Stimulated activated CD8-positive, alpha-beta memory T cell treated with anti-CD3 and anti-CD28 coated beads, Interleukin-2, amount 100 ng/mL, for 1 hour (primary cell): Measurements from ENCODE around the gene N4BP2.

Experiments used
- DNase-seq, 2 donors: peaks; one replicate each; pipeline ENCODE4 v3.0.0-alpha.2; 2020; ENCODE audit warnings: low read depth in 2 of 2

Gene N4BP2

GRCh38 chr4:40152637-40153036 is 96.0 kb downstream of the N4BP2 start:
- DNase-seq: peak in 1 of 2 donors; percentile 9

- DNase-seq: no peak
These were observed 100.8 kb downstream of the N4BP2 start for GRCh38 chr4:40157436-40157835.

GRCh38 chr4:40160258-40160657 is 103.6 kb downstream of the N4BP2 start:
- no peak for DNase-seq

- DNase-seq: no peak
These were observed 107.8 kb downstream of the N4BP2 start for GRCh38 chr4:40164459-40164858.

GRCh38 chr4:40165916-40166315 is 109.3 kb downstream of the N4BP2 start:
- DNase-seq: no peak

GRCh38 chr4:40168070-40168469 is 111.4 kb downstream of the N4BP2 start:
- no peak for DNase-seq

GRCh38 chr4:40170588-40170987 is 113.9 kb downstream of the N4BP2 start:
- no peak for DNase-seq

GRCh38 chr4:40173470-40173875 is 116.8 kb downstream of the N4BP2 start:
- no peak for DNase-seq

GRCh38 chr4:40176602-40177001 is 120.0 kb downstream of the N4BP2 start:
- DNase-seq: no peak

- no peak for DNase-seq
These were observed 120.9 kb downstream of the N4BP2 start for GRCh38 chr4:40177591-40177990.

GRCh38 chr4:40178672-40179071 is 122.0 kb downstream of the N4BP2 start:
- DNase-seq: no peak

GRCh38 chr4:40179360-40179759 is 122.7 kb downstream of the N4BP2 start:
- no peak for DNase-seq

GRCh38 chr4:40180356-40180755 is 123.7 kb downstream of the N4BP2 start:
- DNase-seq: no peak

GRCh38 chr4:40182001-40182400 is 125.4 kb downstream of the N4BP2 start:
- no peak for DNase-seq

- DNase-seq: no peak
These were observed 126.3 kb downstream of the N4BP2 start for GRCh38 chr4:40182954-40183353.

GRCh38 chr4:40183615-40184411 is 127.2 kb downstream of the N4BP2 start:
- DNase-seq: no peak

GRCh38 chr4:40185830-40186664 is 129.4 kb downstream of the N4BP2 start:
- DNase-seq: no peak

GRCh38 chr4:40186665-40187014 is 130.0 kb downstream of the N4BP2 start:
- no peak for DNase-seq

- no peak for DNase-seq
These were observed 130.8 kb downstream of the N4BP2 start for GRCh38 chr4:40187386-40187906.

GRCh38 chr4:40190019-40190418 is 133.4 kb downstream of the N4BP2 start:
- DNase-seq: no peak

GRCh38 chr4:40190465-40190864 is 133.8 kb downstream of the N4BP2 start:
- no peak for DNase-seq

GRCh38 chr4:40190880-40191815 is 134.5 kb downstream of the N4BP2 start:
- no peak for DNase-seq
